Transverse colon (tissue), 4 donors: ENCODE results near the gene DYNLT3. TPM values are rescaled to one million over a fixed set of nuclear protein-coding genes. Genes with fewer than 3 reads are reported as not detected.

ENCODE experiments used
- DNase-seq: peaks from one replicate; pipeline ENCODE4 v3.0.0-alpha.2; 2019
- H3K27ac ChIP-seq, 4 donors: fragments of 200-600 bp; sonication (generic); 2 replicates each; pipeline ENCODE4 v1.5.1; 2016 to 2018; ENCODE audit warnings: inconsistent platforms in 4 of 4
- H3K27me3 ChIP-seq: fragments of 200-600 bp; sonication (generic); 2 replicates; pipeline ENCODE4 v1.5.1; 2017; ENCODE audit warnings: inconsistent platforms
- H3K36me3 ChIP-seq, 4 donors: fragments of 200-600 bp; sonication (generic); 2 replicates each; pipeline ENCODE4 v1.5.1; 2017 to 2019; ENCODE audit warnings: inconsistent platforms in 4 of 4
- H3K4me1 ChIP-seq, 4 donors: fragments of 200-600 bp; sonication (generic); 2 replicates each; pipeline ENCODE4 v1.5.1; 2017 to 2020; ENCODE audit warnings: inconsistent platforms in 4 of 4
- H3K4me3 ChIP-seq, 4 donors: fragments of 200-600 bp; sonication (generic); 1 replicate in 1 of 4; 2 replicates in 3 of 4; pipeline versions ENCODE4 v1.5.1 to v1.6.1; 2017 to 2019; ENCODE audit warnings: inconsistent platforms in 4 of 4
- H3K9me3 ChIP-seq, 2 donors: fragments of 200-600 bp; sonication (generic); 2 replicates each; pipeline ENCODE4 v1.5.1; 2017 to 2019; ENCODE audit warnings: inconsistent platforms in 2 of 2
- EP300 ChIP-seq: sonication (generic); formaldehyde crosslinking; IDR thresholded peaks from one replicate; pipeline ENCODE4 v1.6.1; 2017; ENCODE audit warnings: antibody characterized with exemption, low read depth
- POLR2A ChIP-seq: fragments of 450-650 bp; IDR thresholded peaks from one replicate; pipeline ENCODE4 v1.6.1; 2016; ENCODE audit warnings: antibody characterized with exemption, mild to moderate bottlenecking, moderate library complexity
- POLR2AphosphoS5 ChIP-seq, 3 donors: sonication (generic); formaldehyde crosslinking; IDR thresholded peaks; one replicate each; pipeline ENCODE4 v1.6.1; 2016; ENCODE audit warnings: antibody characterized with exemption in 3 of 3
- WGBS, 2 donors: methylation state at CpG; one replicate each; pipeline ENCODE4 v1.1.5; 2018; ENCODE audit warnings: low coverage in 1 of 2; 5-methylcytosine and 5-hydroxymethylcytosine counted together
- in situ Hi-C, 4 donors: fragments of 200-750 bp; cut with MboI; loops; one replicate each; pipeline versions ENCODE4 v1.15.0 to v1.15.1; 2017; ENCODE audit warnings: low sequenced_read_pairs in 3 of 4, low pct_ligation_motif_present in 1 of 4, low pct_unique_long_range_greater_than_20kb in 1 of 4
- intact Hi-C: fragments of 100-400 bp; cut with DNase I; formaldehyde crosslinking; loops from one replicate; pipeline ENCODE4 v1.15.1; 2023; ENCODE audit warnings: low total_unique reads
- total RNA-seq, 4 donors: library from RNA; depleted of rRNA; stranded (reverse); fragments of >200 nt; gene quantifications; one replicate each; pipeline ENCODE4 v1.1.0, GENCODE V29; 2016
- TF ChIP-seq, protein P1 (sequence below), 5 experiments: fragments of 200-600 bp in 3 of 5; fragments of 450-650 bp in 2 of 5; sonication (generic) in 3 of 5; IDR thresholded peaks; 1 replicate in 2 of 5; 2 replicates in 3 of 5; pipeline ENCODE4 v1.5.1; 2016 to 2017; ENCODE audit warnings: antibody characterized with exemption in 5 of 5, inconsistent platforms in 3 of 5, mild to moderate bottlenecking in 2 of 5, moderate library complexity in 1 of 5

Gene DYNLT3
- total RNA-seq, 4 donors from 2014 or later, result 9.7 to 61.3 (median 25.9) TPM

DNA sequence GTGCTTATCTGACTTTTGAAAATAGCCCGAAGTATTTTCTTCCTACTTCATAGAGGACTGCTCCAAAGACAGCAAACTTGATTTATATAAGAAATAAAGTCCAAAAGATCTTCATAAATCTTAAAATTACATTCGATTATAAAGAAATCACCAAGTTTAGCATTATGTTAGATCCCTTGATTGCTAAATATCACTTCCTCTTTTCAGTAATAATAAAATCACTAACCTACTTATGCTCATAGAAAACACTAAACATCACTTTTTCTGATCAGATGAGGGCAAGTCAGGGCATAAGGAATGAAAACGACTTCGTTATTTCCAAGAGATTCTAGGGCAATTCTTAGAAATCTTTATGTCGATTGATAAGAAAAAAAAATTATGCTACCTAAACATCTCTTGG, 32.0 kb downstream of the DYNLT3 start:
- no peak for DNase-seq
- in situ Hi-C loops (no loop called here), intact Hi-C loops (no loop called here)
- no peak for TF ChIP-seq POLR2AphosphoS5 (IDR thresholded peaks at IDR 0.05)
- TF ChIP-seq, protein P1, sequence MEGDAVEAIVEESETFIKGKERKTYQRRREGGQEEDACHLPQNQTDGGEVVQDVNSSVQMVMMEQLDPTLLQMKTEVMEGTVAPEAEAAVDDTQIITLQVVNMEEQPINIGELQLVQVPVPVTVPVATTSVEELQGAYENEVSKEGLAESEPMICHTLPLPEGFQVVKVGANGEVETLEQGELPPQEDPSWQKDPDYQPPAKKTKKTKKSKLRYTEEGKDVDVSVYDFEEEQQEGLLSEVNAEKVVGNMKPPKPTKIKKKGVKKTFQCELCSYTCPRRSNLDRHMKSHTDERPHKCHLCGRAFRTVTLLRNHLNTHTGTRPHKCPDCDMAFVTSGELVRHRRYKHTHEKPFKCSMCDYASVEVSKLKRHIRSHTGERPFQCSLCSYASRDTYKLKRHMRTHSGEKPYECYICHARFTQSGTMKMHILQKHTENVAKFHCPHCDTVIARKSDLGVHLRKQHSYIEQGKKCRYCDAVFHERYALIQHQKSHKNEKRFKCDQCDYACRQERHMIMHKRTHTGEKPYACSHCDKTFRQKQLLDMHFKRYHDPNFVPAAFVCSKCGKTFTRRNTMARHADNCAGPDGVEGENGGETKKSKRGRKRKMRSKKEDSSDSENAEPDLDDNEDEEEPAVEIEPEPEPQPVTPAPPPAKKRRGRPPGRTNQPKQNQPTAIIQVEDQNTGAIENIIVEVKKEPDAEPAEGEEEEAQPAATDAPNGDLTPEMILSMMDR (IDR thresholded peaks at IDR 0.05), result no peak
- no peak for TF ChIP-seq POLR2A
- no peak for TF ChIP-seq EP300
- 74 to 93% methylated on average over 4 to 5 of the region's 5 CpGs for WGBS, 2 donors
- Histone ChIP-seq H3K36me3 (no peaks in the 10 kb centered on the region), H3K27me3 (no peaks in the 10 kb centered on the region), H3K4me1 (peaks cover 0 to 5% (median 1%) of the 10 kb centered on the region in 4 donors), H3K9me3 (no peaks in the 10 kb centered on the region), H3K27ac (no peak overlapping the region), H3K4me3 (no peak overlapping the region)

DNA sequence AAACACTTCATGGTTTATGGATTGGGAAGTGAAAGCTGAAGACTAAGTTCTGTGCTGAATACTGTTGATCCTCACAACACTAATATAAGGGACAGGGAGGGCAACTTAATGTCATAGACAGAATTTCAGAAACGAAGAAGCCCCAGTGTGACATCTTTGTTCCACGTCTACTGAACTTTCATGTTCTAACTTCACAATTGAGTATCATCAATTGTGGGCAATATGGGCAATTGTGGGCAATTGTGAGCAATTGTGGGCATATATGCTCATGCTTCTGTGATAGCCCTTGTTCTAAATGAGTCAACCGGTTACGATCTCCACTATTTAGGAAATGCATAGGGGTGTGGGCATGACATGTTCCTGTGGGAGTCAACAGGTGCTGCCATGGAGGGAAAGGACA, 33.8 kb downstream of the DYNLT3 start:
- intact Hi-C loops, result no loop called here
- no peaks in the 10 kb centered on the region for H3K9me3 ChIP-seq
- TF ChIP-seq, protein P1 (IDR thresholded peaks at IDR 0.05), result no peak
- TF ChIP-seq EP300 (no peak), POLR2AphosphoS5 (IDR thresholded peaks at IDR 0.05) (no peak), POLR2A (no peak)
- H3K36me3 ChIP-seq, result no peaks in the 10 kb centered on the region
- H3K27me3 ChIP-seq, result no peaks in the 10 kb centered on the region
- no peak for DNase-seq
- no peak overlapping the region for H3K4me3 ChIP-seq
- H3K4me1 ChIP-seq, result peaks cover 0 to 5% (median 1%) of the 10 kb centered on the region in 4 donors
- in situ Hi-C loops, result no loop called here
- H3K27ac ChIP-seq, result no peak overlapping the region
- 43% methylated on average over 4 of the region's 4 CpGs; no CpG with 5 or more reads in 1 of the 2 donors for WGBS, 2 donors

DNA sequence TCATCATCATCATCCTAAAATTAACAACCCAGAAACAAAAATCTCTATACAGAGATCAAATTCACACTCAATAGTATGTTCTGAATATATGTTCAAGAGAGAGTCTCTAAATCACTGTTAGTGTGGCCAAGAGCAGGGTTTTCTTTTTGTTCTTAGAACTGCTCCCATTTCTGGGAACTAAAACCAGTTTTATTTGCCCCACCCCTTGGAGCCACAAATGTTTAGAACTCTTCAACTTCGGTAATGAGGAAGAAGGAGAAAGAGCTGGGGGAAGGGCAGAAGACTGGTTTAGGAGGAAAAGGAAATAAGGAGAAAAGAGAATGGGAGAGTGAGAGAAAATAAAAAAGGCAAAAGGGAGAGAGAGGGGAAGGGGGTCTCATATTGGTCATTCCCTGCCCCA, 35.3 kb downstream of the DYNLT3 start:
- Histone ChIP-seq H3K4me3 (no peak overlapping the region), H3K27ac (peak overlapping the region in 1 of 4 donors; percentile 19), H3K9me3 (no peaks in the 10 kb centered on the region), H3K4me1 (peaks cover 0 to 3% (median 0%) of the 10 kb centered on the region in 4 donors), H3K27me3 (no peaks in the 10 kb centered on the region), H3K36me3 (no peaks in the 10 kb centered on the region)
- 16% methylated on average over 1 of the region's 1 CpG; no CpG with 5 or more reads in 1 of the 2 donors for WGBS, 2 donors
- no peak for DNase-seq
- TF ChIP-seq POLR2AphosphoS5 (IDR thresholded peaks at IDR 0.05) (no peak), EP300 (no peak), POLR2A (no peak)
- TF ChIP-seq, protein P1 (IDR thresholded peaks at IDR 0.05), result no peak
- in situ Hi-C loops (no loop called here), intact Hi-C loops (no loop called here)

DNA sequence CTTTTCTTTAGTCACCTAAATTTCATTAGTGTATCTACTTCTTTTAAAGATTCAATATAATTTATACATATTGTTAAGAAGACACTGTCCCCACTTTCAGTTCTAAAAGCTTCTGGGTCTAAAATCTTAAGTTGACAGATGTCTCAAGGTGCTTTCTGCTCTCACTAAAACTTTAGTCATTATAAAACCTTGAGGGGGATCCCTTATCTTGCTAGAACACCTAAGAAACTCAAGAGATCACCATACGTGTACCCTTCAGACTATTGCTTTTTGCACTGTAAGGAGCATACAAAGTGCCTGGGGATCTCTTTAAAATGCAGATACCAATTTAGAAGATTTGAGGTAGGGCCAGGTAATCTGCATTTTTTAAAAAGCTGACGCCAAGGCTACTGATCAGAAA, 37.4 kb downstream of the DYNLT3 start:
- Histone ChIP-seq H3K36me3 (no peaks in the 10 kb centered on the region), H3K4me1 (peaks cover 0 to 3% (median 0%) of the 10 kb centered on the region in 4 donors), H3K4me3 (no peak overlapping the region), H3K9me3 (no peaks in the 10 kb centered on the region), H3K27me3 (no peaks in the 10 kb centered on the region), H3K27ac (no peak overlapping the region)
- intact Hi-C loops (no loop called here), in situ Hi-C loops (no loop called here)
- TF ChIP-seq POLR2AphosphoS5 (IDR thresholded peaks at IDR 0.05) (no peak), POLR2A (no peak), EP300 (no peak)
- TF ChIP-seq, protein P1 (IDR thresholded peaks at IDR 0.05), result no peak
- no peak for DNase-seq
- 79% methylated on average over 2 of the region's 2 CpGs; no CpG with 5 or more reads in 1 of the 2 donors for WGBS, 2 donors
